Omental fat pad (tissue), 4 donors: Measurements from ENCODE around the gene OR51F2. TPM values are rescaled to one million over a fixed set of nuclear protein-coding genes. Genes with fewer than 3 reads are reported as not detected.

Source experiments
- ATAC-seq: fragments of 150-250 bp; one replicate; pipeline ENCODE4 v1.9.1; 2016; ENCODE audit warnings: mild to moderate bottlenecking, moderate library complexity; ENCODE audit not compliant: low FRiP score
- DNase-seq: peaks from one replicate; pipeline ENCODE4 v3.0.0-alpha.2; 2019; ENCODE audit warnings: low spot score
- CTCF ChIP-seq, 3 donors: fragments of 450-650 bp; IDR thresholded peaks; one replicate each; pipeline ENCODE4 v1.5.1; 2016 to 2017; ENCODE audit warnings: antibody characterized with exemption in 3 of 3, mild to moderate bottlenecking in 3 of 3, moderate library complexity in 2 of 3
- total RNA-seq, 4 donors: library from RNA; depleted of rRNA; stranded (reverse); fragments of >200 nt; gene quantifications; one replicate each; pipeline ENCODE4 v1.1.0, GENCODE V29; 2016

Gene OR51F2
- total RNA-seq, 4 donors from 2014 or later, result not detected

- ATAC-seq (no peak), DNase-seq (no peak)
- no peak for TF ChIP-seq CTCF (IDR thresholded peaks at IDR 0.05)
Observed at GRCh38 chr11:4809246-4809645, 11.9 kb upstream of the OR51F2 start.

GRCh38 chr11:4825132-4825531 is 4.0 kb downstream of the OR51F2 start:
- TF ChIP-seq CTCF (IDR thresholded peaks at IDR 0.05), result no peak
- ATAC-seq, result no peak
- DNase-seq, result no peak

GRCh38 chr11:4826425-4826824 is 5.3 kb downstream of the OR51F2 start:
- DNase-seq, result no peak
- peak; percentile 37 for ATAC-seq
- TF ChIP-seq CTCF (IDR thresholded peaks at IDR 0.05), result no peak

GRCh38 chr11:4830346-4830745 is 9.2 kb downstream of the OR51F2 start:
- no peak for DNase-seq
- no peak for ATAC-seq
- no peak for TF ChIP-seq CTCF (IDR thresholded peaks at IDR 0.05)

- DNase-seq, result no peak
- no peak for TF ChIP-seq CTCF (IDR thresholded peaks at IDR 0.05)
- no peak for ATAC-seq
Observed at GRCh38 chr11:4830909-4831308, 9.8 kb downstream of the OR51F2 start.

- no peak for TF ChIP-seq CTCF (IDR thresholded peaks at IDR 0.05)
- DNase-seq, result no peak
- ATAC-seq, result no peak
Observed at GRCh38 chr11:4839851-4840549, 18.9 kb downstream of the OR51F2 start.

- no peak for DNase-seq
- TF ChIP-seq CTCF (IDR thresholded peaks at IDR 0.05), result no peak
- no peak for ATAC-seq
Observed at GRCh38 chr11:4848908-4849532, 27.9 kb downstream of the OR51F2 start, which contains the start of gene OR51S1. Gene OR51S1 (minus strand): TSS chr11:4849208. CDS start chr11:4849208, 0 bp downstream.
